Renal cortical epithelial cell (primary cell): ENCODE results near the gene RNU6-1. TPM values are rescaled to one million over a fixed set of nuclear protein-coding genes. Genes with fewer than 3 reads are reported as not detected.

Source experiments
- DNase-seq: peaks from one replicate; pipeline ENCODE4 v3.0.0-alpha.2; 2011; ENCODE audit warnings: low read depth
- total RNA-seq: library from RNA; depleted of rRNA; stranded (reverse); fragments of >200 nt; gene quantifications from 2 replicates; pipeline ENCODE4 v1.2.3, GENCODE V29; 2014

Gene RNU6-1
- not detected in 2 replicates for total RNA-seq

- DNase-seq = peak; percentile 89
Observed at GRCh38 chr15:67839929-67840748, at the start of gene RNU6-1. Gene RNU6-1 (minus strand): TSS chr15:67840045.

DNA sequence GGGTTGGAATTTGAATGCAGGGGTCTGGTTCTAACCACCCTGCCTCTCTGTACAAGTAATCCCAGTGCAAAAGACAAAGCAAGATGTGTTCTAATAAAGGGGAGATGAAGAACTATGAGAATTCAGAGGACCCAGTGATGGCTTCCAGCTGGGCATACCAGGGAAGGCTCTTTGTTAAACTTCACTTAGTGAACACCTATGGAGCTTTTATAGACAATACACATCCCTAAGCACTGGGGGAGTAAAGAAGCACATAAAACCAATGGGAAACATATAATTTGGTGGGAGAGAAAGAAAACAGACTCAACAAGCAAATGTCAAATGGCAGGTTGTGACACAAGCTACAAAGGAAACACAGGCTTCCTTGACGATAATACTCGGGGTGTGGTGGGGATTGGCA is 47.9 kb upstream of the RNU6-1 start:
- no peak for DNase-seq

GRCh38 chr15:67885861-67886260 is 46.0 kb upstream of the RNU6-1 start:
- DNase-seq = no peak

- DNase-seq = no peak
Observed at GRCh38 chr15:67885175-67885523, 45.3 kb upstream of the RNU6-1 start.

DNA sequence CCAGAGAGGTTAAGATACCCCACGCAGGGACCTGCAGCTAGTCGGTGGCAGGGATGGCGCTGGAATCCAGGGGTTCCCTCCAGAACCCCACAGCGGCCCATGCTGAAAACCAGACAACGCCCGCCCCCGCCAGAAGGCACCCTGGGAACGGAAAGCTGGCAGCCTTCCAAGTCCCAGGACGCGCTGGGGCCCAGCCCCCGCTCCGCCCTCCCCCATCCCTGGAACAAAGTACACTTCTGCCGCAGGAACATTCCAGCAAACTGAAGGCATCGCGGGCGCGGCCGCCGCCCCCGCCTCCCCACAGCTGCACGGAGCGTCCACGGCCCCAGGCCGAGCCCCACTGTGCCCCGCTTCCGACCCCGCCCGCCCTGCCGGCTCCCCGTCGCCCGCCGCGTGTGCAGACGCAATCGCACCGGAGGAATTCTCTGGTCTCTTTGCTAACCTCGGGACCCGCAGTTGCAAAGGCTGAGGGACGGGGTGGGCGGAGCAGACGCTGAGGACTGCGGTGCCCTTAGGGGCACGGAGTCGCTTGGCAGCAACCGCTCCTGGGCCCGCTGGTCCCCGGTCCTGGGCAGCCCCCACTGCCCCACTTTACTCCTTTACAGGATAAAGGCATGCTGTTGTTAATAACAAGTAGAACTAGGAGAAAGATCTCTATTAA is 44.8 kb upstream of the RNU6-1 start:
- DNase-seq = peak; percentile 69

GRCh38 chr15:67884009-67884408 is 44.2 kb upstream of the RNU6-1 start:
- DNase-seq = no peak

GRCh38 chr15:67883234-67883773 is 43.5 kb upstream of the RNU6-1 start:
- DNase-seq = no peak

- DNase-seq = no peak
Observed at GRCh38 chr15:67882487-67883233, 42.8 kb upstream of the RNU6-1 start.

- DNase-seq = peak; percentile 76
Observed at GRCh38 chr15:67880651-67881182, 40.9 kb upstream of the RNU6-1 start.

DNA sequence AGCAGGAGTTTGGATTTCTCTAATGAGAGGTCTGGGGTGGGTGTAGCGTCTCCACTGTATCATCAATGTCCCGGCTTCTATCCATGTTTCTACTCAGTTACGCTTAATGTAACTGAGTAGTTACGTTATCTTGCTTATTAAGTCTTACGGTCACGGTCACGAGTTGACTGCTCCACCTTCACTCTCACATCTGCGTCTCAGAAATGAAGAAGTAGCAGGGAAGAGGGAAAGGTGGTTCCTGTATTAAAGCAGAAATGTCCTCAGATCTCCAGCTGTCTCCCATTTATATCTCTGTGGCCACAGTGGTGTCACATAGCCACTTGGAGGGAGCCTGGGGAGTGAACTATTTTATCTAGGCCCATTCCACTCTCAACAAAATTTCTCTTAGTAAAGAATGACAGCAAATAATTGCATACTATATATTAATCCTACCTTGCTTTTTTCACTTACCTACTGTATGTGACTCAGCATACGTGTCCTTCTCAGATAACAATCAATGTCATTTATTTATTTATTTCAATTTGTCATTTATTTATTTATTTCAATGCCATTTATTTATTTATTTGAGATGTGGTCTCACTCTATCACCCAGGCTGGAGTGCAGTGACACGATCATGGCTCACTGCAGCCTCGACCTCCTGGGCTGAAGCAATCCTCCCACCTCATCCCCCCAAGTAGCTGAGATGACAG is 39.7 kb upstream of the RNU6-1 start:
- no peak for DNase-seq

DNA sequence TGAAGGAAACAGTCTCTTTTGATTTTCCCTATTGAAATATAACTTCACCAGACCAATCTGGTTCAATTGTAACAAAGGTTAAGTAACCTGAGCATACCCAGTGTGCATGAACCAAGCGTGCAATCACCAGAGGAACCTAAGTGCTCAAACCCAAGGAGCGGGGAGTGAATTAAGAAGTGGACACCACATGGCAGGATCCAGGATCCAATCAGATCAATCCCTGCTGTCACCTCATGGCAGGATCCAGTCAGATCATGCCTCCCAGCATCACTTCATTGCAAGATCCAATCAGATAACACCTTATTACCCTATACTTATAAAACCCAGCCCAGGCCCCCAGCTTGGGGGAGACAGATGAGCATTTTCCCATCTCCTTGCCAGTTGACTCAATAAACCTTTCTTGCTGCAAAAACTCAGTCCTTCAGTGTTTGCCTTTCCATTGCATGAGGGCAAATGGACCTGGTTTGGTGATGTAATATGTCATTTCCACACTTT is 38.9 kb upstream of the RNU6-1 start:
- no peak for DNase-seq

GRCh38 chr15:67873777-67874176 is 33.9 kb upstream of the RNU6-1 start:
- no peak for DNase-seq

DNA sequence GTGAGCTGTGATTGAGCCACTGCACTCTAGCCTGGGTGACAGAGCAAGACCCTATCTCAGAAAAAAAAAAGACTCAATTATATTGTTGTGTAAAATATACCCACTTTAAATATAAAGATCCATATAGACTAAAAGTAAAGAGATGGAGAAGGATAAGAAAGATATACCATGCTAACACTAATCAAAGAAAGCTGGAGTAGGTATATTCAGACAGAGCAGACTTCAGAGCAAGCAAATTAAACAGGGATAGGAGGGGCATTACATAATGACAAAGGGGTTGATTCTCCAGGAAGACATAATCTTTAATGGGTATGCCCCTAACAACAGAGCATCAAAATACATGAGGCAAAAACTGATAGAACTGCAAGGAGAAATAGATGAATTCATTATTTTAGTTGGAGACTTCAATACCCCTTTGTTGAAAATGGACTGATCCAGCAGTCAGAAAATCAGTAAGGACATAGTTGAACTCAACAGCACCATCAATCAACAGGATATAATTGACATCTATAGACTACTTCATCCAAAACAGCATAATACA is 31.1 kb upstream of the RNU6-1 start:
- DNase-seq = no peak

- DNase-seq = no peak
Observed at GRCh38 chr15:67869701-67870100, 29.9 kb upstream of the RNU6-1 start.

DNA sequence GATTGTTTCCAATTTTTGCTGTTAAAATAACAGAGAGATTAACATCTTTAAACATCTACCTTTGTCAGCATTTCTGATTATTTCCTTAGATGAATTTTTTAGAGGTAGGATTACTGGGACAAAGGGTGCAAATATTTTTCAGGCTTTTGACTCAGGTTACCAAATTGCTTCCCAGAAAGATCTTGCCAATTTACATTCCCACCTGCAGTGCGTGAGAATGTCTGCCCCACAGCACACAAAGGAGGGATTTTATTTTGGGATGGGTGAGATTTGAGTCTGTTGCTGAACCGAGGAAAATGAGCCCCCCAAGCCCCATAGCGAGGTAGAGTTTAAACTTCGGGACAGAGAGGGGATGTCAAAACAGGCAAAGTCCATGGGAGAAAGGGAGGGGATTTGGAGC is 25.9 kb upstream of the RNU6-1 start:
- DNase-seq = no peak

GRCh38 chr15:67865331-67865730 is 25.5 kb upstream of the RNU6-1 start:
- DNase-seq = no peak

DNA sequence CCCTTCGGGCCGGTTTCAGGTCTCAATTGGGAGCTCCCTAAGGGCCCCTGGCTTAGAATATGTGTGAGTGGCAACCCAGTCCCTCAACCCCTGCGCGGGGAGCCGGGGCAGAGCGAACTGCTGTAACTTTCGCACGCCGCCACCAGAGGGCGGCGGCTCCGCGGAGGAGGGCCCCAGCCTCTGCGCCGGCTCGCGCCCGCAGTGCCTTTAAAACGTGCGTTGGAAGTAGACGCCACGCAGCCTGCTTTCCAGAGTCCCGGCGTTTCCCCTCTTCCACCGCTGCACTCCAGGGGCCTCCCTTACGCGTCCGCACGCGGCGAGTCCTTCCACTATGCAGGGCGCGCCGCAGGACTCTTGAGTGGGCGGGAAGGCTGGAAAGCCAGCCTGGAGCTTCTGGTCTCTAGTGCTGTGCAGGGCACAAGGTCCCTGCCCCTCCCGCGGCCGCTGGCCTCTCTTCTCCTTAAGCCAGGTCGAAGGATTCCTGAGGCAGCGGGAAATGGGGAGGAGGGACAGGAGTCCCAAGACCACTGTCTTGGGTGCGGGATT is 23.7 kb upstream of the RNU6-1 start:
- DNase-seq = no peak

- no peak for DNase-seq
Observed at GRCh38 chr15:67862750-67863441, 23.1 kb upstream of the RNU6-1 start.

DNA sequence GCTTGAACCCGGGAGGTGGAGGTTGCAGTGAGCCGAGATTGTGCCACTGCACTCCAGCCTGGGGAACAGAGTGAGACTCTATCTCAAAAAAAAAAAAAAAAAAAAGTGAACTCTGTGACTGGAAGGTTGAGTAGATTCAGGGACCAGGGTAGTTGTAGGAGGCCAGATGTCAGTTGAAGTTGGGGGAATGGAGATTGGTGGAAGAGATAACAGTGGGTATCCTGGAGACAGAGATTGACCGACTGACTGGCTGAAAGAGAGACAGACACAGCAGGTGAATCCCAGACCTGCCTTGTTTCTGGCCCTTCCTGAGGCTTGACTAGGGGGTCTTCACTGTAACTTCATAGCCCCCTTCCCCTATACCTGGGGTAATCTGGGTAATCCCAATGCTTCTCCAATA is 22.1 kb upstream of the RNU6-1 start:
- no peak for DNase-seq

DNA sequence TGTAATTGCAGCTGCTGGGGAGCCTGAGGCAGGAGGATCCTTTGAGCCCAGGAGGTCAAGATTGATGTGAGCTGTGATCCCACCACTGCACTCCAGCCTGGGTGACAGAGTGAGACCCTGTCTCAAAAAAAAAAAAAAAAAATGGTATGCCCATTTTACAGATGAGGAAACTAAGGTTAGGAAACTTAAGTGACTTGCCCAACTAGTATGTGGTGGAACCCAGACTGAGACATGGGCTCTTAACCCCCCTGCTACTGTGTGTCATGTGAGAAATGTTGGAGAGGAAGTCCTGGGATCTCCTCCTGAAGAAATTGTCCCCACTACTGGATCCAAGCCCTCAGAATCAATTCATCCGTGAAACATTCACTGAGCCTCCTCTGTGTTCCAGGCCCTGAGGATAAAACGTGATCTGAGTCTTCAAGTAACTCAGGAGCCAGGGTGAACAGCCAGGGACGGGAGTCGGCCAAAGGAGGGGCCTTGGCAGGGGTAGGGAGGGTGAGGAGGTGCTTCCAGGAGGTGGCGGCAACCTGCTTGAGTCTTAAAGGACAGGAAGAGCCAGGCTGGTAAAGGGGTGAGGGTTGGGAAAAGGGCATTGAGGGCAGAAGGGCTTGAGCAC is 19.6 kb upstream of the RNU6-1 start:
- peak; percentile 71 for DNase-seq
